ENCODE results near the gene GLMP.

- no peak for TF ChIP-seq POLR2AphosphoS5 (IDR thresholded peaks at IDR 0.05; ENCODE audit: low read depth, low read length)
- TF ChIP-seq POLR2A (IDR thresholded peaks at IDR 0.05; ENCODE audit: low read depth, low read length): no peak
Observed at GRCh38 chr1:156320560-156320959, 25.1 kb upstream of the GLMP start.
